Testis (tissue), 2 donors: ENCODE measurements around the gene RBM12.

Experiments
- CTCF ChIP-seq, 3 experiments: fragments of 450-650 bp in 2 of 3; fragments of 200-600 bp in 1 of 3; sonication (generic) in 1 of 3; IDR thresholded peaks; one replicate each; pipeline ENCODE4 v1.5.1; 2016 to 2019; ENCODE audit warnings: antibody characterized with exemption in 3 of 3, mild to moderate bottlenecking in 2 of 3, moderate library complexity in 1 of 3
- POLR2A ChIP-seq: fragments of 450-650 bp; IDR thresholded peaks from one replicate; pipeline ENCODE4 v1.6.1; 2017; ENCODE audit warnings: antibody characterized with exemption, mild to moderate bottlenecking, moderate library complexity

GRCh38 chr20:35710039-35710438 is 45.3 kb upstream of the RBM12 start:
- TF ChIP-seq CTCF (IDR thresholded peaks at IDR 0.05) (no peak), POLR2A (no peak)
